GM19324 (cell line): Measurements from ENCODE around the gene DLG4.
"Not testable (repeated sequence)": the region's sequence is repeated elsewhere in the genome, so short reads cannot be mapped to it uniquely, and the experiment has no call there.

ENCODE experiments used
- ATAC-seq: cut with Tn5 transposase; IDR thresholded peaks from one replicate; pipeline ENCODE4 v1.9.1; 2021; ENCODE audit warnings: mild to moderate bottlenecking, moderate library complexity; ENCODE audit not compliant: unreplicated experiment, low FRiP score

Gene DLG4

GRCh38 chr17:7172522-7173191, 47.0 kb downstream of the DLG4 start:
- not testable (repeated sequence) for ATAC-seq

DNA sequence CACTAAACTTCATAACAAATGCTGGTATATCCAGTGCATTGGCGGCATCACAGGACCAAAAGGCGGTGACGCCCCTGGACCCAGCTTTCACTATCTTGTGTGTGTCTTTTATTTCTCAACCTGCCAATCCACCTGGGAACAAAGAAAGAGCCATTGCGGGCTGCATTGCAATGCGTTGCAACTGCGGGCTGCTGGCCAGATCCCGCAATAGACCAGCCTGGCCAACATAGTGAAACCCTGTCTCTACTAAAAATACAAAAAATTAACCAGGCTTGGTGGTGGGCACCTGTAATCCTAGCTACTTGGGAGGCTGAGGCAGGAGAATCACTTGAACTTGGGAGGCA, 50.1 kb downstream of the DLG4 start:
- ATAC-seq = not testable (repeated sequence)

GRCh38 chr17:7168841-7169564, 50.6 kb downstream of the DLG4 start:
- ATAC-seq = not testable (repeated sequence)

- ATAC-seq = no peak
Measured at GRCh38 chr17:7167832-7168231, 51.8 kb downstream of the DLG4 start.

DNA sequence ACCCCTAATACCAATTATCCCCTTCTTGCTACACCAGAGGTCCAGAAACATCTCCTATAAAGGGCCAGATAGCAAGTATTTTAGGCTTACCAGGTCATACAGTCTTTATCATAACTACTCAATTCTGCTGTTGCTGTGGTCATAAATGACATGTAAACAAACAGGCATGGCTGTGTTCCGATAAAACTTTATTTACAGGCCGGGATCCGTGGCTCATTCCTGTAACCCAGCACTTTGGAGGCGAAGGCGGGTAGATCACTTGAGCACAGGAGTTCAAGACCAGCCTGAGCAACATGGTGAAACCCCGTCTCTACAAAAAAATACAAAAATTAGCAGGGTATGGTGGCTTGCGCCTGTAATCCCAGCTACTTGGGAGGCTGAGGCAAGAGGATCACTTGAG, 52.8 kb downstream of the DLG4 start:
- no peak for ATAC-seq

GRCh38 chr17:7159571-7159970, 60.1 kb downstream of the DLG4 start:
- ATAC-seq = not testable (repeated sequence)

- not testable (repeated sequence) for ATAC-seq
Measured at GRCh38 chr17:7158424-7158823, 61.2 kb downstream of the DLG4 start.

DNA sequence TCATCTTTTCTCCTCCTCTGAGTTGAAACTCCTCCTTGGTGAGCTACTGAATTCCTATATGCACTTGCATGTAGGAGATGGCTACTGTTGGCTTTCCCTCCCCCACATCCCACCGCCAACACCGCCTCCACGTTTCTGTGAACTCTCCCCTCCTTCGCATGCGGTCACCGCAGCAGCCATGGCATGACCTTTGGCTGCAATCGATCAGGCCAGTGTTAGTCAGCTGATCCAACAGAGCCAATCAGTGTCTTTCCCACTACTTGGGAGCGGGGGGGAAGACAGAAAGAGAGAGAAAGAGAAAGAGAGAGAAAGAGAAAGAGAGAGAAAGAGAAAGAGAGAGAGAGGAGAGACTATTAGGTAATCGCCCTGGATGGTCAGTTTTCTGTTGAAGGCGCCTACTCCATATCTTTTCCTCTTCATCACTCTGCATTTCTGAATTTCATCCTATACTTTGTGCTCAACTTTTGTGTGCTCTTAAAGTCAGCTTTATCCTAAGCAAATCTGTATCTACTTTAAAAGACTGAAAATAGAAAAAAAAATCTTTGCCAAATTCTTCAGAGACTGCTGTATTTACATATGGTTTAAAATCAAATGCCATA, 63.2 kb downstream of the DLG4 start:
- no peak for ATAC-seq

- no peak for ATAC-seq
Measured at GRCh38 chr17:7147772-7148171, 71.9 kb downstream of the DLG4 start.

DNA sequence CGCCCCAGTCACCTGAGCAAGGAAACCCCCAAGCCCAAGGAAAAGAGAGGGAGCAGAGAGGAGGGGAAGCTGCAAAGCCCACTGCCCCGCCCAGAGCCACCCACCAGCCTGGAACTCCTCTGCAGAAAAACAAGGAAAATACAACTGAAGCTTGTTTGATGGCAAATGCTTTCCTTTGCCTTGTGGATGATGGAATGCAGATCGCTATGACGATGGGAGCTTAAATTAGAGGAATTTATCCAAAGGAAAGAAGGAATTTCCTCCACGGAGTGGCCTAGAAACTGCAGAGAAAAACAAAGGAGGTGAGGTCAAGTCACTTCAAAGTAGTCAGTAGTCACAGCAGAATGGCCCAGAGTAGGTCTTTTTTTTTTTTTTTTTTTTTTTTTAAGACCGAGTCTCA, 73.5 kb downstream of the DLG4 start:
- ATAC-seq = no peak

GRCh38 chr17:7144213-7144612, 75.4 kb downstream of the DLG4 start:
- ATAC-seq = no peak

DNA sequence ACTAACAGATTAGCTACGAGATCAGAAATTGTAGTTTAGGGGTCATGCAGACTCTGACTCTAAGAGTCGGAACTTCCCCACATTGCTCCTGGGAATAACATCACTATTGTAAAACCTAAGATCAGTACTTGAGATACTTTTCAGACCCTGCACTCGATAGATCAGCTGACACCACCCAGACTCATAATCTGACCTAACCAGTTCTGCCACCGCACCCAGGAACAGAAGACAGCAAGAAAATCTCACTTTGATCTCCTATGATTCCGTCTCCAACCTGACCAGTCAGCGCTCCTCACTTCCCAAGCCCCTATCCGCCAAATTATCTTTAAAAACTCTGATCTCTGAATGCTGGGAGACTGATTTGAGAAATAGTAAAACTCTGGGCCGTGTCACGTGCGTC, 77.8 kb downstream of the DLG4 start:
- ATAC-seq = no peak

GRCh38 chr17:7139400-7139799, 80.2 kb downstream of the DLG4 start:
- no peak for ATAC-seq

DNA sequence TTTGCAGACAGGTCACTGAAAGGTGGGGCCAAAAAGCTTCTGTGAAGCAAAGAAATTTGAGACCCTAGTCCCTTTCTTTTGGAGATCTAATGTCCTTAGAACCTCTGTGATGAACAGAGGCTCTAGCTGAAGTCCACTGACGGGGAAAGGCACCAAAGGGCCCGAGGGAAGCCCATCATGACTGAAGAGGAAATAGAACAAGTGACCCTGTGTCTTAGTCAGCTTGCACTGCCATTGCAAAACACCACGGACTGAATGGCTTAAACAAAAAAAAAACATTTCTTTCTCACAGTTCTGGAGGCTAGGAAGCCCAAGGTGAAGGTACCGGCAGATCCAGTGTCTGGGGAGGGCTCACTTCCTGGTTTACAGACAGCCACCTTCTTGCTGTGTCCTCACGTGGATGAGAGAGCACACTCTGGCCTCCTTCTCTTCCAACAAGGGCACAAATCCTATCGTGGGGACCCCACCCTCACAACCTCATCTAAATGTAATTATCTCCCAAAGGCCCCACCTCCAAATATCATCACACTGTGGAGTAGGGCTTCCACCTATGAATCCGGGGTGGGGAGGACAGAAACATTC, 80.7 kb downstream of the DLG4 start:
- no peak for ATAC-seq

DNA sequence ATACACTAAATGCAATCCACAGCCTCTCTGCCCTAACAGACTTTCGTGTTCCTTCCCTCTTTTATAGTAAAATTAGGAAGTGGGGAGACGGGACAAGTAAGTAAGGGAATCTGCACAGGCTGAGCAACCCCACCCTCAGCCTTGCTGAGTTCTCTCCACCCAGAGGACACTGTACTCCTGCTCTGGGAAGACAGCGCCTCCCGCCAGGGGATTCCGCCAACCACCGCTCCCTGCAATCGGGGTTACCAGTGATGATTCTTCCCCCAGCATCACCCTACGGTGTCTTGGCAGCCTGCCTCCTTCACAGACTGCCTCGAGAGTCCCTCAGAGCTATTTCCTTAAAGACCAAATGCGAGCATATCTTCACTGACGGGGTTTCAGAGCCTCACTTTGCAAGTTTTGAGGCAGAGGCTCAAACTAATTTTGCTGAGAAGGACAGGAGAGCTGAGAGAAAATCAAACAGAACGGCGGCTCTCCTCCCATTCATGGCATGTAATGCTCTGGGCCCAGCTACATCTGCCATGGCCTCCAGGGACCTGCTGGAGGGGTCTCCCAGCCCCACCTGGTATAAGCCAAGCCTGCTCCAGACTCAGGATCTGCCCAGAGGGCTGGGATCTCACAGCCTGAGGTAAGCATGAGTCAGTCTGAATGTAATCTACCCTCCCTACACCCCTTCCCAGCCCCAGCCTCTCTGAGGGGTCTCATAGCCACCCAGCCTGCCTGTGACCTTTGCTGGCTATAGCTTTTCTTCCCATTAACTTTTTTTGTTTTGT, 82.3 kb downstream of the DLG4 start:
- ATAC-seq = no peak
